NCI-H526 treated with DMSO at 0.1 percent for 48 hours (cell line): ENCODE measurements around the gene SRP9.
"Not testable (repeated sequence)": the region's sequence is repeated elsewhere in the genome, so short reads cannot be mapped to it uniquely, and the experiment has no call there.

Source experiments
- DNase-seq: peaks from one replicate; lab custom pipeline; 2025; lab: John Stamatoyannopoulos, UW

The SRP9 gene

DNA sequence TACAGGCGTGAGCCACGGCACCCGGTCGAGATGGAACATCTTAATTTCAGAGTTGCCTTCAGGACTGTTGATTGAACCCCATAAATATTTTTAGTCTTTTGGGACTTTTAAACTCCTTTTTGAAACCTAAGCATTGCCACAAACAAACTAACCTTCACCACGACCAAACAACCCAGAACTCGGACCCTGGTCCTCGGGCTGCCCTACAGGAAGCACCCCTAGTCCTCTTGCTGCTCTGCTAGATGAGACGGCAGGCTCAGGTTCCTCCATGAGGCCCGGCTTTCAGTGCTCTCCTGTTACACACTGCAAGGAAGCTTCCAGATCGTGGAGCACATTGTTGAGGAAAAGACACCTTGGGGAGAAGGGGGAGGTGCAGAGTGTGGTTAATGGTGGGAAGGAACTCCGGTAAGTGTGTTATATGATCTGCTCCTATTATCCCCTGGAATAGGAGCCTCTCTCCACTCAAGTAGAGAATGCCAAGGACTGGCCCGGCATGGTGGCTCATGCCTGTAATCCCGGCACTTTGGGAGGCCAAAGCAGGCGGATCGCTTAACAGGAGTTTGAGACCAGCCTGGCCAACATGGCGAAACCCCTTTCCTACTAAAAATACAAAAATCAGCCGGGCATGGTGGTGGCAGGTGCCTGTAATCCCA is 38.0 kb downstream of the SRP9 start:
- DNase-seq, result no peak

DNA sequence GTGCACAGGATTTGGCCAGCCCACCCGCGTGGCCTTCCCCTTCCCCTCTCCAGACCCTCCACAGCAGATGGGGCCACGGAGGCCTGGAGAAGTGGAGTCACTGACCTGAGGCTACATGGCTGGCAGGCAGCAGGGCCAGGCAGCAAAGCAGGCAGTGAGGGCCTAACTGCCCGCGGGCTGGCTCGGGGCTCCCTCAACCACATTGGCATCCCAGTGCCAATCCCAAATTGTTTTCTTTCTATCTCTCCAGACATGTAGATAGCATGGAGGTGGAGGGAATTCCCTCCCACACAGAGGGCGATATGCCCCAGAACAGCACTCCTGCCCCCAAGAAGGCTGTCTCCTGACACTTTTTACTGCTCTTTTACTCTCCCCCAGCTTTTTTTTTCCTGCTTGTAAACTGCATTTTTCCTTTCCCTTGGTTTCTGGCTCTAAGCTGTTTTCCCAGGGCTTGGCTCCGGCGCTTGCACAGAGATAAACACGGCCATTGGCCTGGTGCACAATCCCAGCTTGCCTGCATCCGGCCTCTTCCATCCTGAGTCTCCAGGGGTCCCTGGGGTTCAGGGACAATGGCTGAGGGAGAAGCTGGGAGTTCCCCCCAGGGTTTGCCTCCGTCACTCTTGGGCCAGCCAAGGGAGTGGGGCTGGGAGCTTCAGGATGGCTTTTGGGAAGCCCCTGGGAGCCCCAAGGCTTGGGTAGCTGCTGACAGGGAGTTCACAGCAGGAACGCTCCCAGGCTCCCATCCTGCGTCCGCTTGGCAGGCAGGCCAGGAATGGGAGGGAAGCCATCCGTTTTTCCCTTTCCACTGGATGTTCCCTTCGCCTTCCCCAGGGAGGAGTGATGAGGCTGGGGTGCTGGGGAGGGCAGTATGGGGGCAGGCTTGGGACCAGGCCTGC is 39.3 kb downstream of the SRP9 start:
- DNase-seq, result no peak

DNA sequence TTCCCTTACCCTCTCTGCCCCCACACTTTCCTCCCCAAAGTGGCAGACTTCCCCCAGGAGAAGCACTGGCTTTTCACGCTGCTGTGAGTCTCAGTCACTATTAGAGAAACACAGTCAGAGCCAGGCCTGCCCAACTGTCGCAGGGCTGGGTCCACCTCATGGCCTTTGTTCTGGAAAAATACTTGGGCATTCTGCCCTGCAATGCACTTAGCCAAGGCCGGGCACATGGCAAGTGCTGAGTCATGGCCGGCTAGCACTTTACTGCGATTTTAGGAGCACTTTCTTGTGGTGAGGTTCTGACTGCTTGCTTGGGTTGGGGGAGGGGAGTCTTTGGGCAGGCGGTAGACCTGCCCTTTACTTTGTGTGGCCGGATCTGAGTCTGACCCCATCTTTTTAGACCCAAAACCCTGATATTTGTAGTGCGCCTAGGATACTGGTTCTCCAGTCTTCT is 40.0 kb downstream of the SRP9 start:
- no peak for DNase-seq

DNA sequence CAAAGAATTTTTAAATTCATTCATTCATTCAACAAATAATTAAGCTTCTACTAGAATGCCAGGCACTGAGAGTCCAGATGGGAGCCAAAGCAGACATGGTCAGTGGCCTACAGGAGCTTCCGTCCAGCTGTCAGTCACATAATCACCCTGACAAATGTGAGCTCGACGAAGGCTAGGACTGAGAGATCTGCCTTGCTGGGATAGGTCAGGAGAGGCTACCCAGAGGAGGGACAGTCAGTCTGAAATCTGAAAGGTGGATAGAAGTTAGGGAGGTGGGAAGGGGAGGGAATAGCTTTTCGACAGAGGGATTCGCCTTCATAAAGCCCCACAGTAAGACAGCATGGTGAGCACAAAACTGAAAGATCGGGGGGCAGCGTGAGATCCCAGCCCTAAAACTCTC is 40.6 kb downstream of the SRP9 start:
- DNase-seq, result no peak

DNA sequence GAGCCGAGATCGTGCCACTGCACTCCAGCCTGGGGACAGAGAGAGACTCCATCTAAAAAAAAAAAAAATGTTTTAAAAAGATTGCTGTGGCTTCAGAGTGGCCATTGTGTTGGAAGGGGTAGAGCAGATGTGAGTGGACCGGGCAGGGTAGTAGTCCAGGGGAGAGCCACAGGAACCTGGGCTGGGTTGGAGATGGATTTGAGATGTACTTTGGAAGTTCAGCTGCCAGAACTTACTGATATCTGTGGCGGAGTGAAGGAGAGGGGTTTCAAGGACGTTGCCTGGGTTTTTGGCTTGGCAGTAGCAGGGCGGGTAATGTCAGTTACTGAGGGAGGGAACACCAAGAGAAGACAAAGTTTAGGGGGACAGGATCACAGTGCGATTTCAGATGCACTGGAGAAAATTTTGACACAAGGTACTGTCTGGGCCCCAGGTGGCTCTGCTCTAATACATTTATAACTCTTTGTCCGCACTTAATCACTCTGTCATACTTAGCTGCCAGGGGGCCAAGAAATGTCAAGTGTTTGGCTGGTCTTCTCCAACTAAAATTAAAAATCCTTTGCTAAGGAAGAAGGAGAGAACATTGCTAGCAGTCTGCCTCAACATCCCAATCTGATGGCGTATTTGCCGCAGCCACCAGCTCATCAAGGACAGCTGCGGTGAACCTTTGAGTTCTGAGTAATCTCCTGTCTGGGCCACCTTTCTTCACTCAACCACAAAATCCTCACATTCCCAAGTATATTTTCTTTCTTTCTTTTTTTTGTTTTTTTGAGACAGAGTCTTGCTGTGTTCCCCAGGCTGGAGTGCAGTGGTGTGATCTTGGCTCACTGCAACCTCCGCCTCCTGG is 41.9 kb downstream of the SRP9 start:
- DNase-seq, result no peak

DNA sequence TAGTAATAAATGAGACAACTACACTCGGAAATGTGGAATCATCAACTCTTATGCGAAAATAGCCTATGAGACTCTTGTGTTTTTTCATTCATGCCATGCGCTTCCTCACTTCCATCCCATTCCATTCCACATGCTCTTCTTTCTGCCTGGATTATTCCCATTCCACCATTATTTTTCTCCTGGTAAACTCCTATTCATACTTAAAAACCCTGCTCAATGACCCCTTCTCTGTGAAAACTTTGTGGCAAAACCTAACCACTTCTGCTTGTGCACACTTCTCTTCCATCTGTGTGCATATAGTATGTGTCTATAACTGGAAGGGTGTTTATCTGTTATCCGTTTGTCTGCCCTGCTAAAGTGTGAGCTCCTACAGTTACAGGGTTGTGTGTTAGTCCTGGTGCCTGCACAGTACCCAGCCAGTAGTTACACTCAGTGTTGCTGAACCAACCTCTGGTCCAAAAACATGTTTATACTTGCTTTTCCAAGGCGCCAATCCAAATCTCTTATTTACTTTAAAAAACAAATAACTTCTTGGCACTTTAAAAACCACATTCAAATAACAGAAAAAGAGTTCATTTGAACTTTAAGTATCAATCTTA is 43.0 kb downstream of the SRP9 start:
- no peak for DNase-seq

DNA sequence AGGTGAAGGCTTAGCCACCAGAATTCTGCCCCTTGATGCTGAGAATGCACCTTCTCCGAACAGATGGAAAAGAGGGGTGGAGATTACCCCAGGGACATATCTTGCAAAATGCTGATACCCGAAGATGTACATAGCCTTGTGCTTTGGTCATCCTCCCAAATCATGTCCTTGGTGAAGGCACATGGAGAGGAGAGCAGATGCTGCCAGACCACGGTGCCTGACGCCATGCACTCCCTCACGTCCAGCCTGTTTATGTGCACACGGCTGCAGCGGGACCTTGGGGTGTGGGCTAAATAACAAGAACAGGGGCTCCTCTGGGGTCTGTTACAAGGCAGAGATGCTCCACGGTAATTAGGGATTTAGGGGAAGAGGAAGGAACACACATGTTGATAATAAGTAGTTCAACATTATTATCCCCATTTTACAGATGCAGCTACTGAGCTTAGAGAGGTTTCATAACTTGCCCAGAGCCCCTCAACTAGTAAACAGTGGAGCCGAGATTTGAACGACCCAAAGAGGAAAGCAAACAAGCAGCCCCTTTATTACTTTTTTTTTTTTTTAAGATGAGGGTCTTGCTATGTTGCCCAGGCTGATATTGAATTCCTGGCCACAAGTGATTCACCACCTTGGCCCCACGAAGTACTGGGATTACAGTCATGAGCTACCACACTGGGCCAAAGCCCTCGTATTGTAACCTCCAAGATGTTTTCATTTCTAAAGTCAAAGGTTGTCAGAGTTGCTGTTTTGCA is 45.2 kb downstream of the SRP9 start:
- no peak for DNase-seq

DNA sequence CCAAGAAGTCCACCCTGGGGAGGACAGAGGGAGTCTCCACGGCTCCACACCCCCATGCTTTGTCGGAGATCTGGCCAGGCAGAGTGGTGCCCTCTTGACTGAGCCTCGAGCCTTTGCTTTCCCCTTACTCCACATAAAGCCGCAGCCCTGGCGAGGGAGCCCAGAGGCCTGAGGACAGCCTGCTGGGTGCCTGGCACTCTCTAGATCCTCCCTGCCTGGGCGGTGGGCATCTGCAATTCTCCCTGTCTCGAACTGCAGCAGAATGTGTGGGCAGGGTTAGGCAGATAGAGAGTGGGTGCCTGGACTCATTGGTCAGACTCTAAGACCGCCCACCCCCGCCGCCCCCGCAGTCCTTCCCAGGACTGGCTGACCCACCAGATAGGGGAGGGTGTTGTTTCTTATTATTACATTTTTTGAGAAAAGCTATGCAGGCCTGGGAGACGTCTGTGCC is 46.2 kb downstream of the SRP9 start:
- no peak for DNase-seq

DNA sequence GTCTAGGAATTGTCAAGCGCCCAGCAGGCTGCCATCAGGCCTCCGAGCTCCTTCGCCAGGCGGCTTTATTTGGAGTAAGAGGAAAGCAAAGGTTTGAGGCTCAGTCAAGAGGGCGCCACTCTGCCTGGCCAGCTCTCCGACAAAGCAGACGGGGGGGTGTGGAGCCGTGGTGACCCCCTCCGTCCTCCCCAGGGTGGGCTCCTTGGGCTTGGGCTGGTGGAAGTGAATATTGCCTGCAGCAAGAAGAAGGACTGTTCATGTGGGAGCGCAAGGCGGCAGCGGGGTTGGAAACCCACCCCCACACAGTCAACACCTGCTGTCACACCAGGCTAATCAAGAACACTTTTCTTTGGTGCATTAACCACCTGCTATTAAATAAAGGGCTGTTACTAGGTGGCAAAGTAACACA is 46.9 kb downstream of the SRP9 start:
- DNase-seq, result peak; percentile 72

DNA sequence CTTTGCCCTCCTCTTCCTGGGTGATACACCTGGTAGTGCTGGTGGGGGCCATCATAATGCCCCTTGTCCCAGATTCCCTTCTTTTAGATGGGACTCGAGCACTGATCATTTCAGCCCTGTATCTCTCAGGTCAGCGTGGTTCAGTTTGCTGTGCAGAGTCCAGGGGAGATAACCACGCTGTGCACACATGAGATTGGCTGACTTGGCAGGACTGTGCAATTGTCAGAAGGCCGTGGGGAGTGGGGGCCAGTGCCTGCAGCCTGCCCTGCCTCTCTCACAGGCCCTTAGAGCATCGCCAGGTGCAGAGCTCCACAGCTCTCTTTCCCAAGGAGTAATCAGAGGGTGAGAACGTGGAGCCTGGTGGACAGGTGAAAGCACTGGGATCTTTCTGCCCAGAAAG is 47.5 kb downstream of the SRP9 start:
- DNase-seq, result peak; percentile 36

DNA sequence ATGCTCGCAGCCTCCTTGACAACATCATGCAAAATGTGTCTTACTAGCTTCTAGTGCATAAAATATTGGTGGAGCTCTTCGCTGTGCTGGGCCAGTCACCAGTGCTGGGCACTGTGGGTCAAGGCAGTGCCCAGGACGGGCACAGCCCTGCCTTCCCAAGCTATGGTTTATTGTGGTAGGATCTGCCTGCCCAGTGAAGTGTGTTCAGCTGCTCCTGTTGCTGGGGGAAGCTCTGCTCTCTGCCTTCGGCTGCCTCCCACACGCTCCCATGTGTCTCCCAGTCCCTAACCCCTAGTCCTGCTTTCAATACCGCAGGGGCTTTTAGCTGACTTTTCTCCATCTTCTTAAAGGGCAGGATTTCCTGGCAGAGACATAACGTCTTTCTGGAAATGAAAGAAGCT is 48.0 kb downstream of the SRP9 start:
- DNase-seq, result peak; percentile 21

DNA sequence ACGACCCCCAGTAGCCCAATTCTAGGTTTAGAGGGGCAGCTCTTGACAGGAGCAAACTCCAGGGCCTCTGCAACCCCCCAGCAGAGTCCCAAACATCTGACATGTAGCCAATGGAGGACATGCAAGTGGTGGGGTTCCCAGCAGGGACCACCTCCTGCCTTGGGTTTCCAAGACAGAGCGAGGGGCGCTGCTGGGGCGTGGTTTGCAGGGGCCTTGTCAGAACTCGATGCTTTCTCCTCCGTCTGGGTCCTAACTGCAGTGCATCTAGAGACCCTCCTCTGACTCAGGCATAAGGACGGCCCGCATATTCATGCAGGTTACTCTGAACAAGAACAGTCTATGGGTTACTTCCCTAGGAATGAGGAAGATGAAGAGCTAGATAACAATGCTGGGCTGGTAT is 49.5 kb downstream of the SRP9 start:
- no peak for DNase-seq

DNA sequence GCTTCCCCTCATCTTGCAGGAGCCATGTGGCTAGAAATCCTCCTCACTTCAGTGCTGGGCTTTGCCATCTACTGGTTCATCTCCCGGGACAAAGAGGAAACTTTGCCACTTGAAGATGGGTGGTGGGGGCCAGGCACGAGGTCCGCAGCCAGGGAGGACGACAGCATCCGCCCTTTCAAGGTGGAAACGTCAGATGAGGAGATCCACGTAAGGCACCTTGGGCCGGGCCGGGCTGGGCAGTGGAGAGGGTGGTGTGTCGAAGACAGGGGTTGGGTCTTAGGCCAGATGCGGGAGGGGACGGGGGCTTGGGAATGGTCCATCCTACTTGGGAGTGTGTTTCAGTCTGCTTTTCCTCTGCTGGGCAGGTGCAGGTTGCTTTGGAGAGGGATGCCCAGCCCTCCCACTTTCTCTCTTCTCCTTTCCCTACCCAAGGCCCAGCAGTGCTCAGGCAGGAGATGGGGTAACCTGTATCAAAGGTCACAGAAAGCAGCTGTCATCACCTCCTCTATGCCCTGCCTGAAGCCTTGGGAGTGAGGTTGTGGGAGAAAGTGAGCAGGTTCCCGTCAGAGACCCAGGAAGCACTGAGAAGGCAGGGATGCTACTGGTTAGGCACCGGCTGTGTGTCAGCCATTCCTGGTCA is 51.2 kb downstream of the SRP9 start:
- no peak for DNase-seq

DNA sequence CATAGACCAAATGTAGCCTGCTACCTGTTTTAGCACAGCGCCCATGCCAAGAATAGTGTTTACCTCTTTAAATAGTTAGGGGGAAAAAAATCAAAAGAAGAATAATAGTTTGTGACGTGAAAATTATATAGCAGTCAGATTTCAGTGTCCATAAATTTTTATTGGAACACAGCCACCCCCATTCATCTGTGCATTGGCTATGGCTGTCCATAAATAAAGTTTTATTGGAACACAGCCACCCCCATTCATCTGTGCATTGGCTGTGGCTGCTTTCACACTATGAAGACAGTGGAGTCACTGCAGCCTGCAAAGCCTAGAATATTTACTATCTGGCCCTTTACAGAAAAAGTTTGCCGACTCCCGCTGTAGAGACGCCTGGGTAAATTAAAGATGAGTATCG is 53.2 kb downstream of the SRP9 start:
- DNase-seq, result no peak

DNA sequence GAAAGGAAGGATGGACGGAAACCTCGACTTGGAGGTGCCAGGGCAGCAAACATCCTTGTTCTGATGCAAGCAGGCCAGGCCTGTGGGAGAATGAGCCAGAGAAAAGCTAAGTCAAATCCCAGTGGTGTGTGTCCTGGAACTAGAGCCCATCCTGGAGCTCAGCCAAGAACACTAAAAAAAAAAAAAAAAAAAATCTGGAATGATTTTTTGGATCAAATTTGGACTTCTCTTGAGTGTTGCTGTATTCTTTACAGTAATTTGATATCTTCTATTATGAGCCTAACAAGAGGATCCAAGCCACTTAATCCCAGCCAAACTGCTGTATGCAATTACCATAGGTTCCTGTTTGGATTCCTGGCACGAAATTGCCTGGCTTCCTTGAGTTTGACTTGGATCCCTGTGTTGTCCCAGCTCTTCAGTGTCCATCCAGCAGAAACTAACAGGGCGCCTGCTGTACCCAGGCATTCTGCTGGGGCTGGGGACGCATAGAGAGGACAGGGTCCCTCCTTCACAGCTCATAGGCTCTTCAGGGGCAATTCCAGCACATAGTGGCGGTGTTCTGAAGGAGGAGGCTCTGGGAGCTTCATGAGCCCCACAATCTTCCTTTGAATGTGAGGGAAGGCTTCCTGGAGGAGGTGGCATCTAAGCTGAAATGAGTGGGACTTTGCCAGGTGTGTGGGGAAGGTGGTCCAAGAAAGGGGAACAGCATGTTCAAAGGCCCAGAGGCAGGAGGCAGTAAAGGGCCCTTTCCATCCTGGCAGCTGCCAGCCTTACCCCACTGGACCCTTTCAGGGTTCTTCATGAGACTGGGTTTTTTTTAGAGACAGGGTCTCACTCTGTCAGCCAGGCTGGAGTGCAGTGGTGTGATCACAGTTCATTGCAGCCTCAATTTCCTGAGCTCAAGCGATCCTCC is 57.0 kb downstream of the SRP9 start:
- no peak for DNase-seq

DNA sequence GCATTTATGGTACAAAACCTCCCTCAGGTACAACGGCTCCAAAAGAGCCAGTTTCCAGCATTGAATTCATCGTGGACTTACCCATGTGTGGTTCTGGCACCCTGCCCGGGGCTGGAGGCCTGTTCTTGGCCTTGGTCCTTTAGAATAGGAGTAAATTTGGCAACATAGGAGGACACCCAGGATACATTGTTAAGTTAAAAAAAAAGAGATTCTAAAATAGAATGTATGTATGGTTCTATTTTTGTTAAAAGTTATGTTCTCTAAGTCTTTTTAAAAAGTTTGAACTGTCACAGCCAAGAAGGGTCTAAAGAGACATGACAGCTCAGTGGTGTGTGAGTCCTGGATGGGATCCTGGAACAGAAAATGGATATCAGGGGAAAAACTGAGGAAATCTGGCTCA is 58.2 kb downstream of the SRP9 start:
- no peak for DNase-seq

DNA sequence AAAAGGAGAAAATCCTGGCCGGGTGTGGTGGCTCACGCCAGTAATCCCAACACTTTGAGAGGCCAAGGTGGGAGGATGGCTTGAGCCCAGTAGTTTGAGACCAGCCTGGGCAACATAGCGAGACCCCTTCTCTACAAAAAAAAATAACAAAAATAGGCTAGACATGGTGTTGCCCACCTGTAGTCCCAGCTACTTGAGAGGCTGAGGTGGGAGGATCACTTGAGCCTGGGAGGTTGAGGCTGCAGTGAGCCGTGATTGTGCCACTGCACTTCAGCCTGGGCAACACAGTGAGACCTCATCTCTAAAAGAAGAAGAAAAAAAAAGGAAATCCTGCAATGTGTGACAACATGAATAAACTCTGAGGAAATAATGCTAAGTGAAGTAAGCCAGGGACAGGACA is 58.7 kb downstream of the SRP9 start:
- not testable (repeated sequence) for DNase-seq

DNA sequence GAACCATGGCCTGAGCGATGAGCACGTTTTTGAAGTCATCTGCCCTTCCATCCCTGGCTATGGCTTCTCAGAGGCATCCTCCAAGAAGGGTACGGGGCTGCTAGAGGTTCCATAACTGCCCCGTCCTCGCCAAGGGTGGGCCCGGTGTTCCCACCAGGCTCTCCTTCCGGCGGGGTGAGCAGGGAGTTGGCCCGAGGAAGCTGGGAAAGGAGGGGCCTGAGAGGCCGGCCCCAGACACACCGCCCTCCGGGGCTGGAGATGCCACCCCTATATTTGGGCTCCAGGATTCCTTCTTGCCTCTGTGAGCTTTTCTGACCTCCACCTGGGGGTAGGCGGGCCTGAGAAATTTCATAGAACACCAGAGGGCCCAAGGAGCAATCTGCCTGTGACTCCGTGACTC is 61.2 kb downstream of the SRP9 start:
- DNase-seq, result no peak
